Tibial nerve (tissue), 4 donors: Measurements from ENCODE around the gene TPM1. TPM values are rescaled to one million over a fixed set of nuclear protein-coding genes. Genes with fewer than 3 reads are reported as not detected.

Experiments used
- DNase-seq, 2 donors: peaks; one replicate each; pipeline ENCODE4 v3.0.0-alpha.2; 2019; ENCODE audit warnings: low spot score in 2 of 2
- H3K27ac ChIP-seq, 4 donors: fragments of 200-600 bp; sonication (generic) in 3 of 4; one replicate each; pipeline ENCODE4 v1.5.1; 2017 to 2019; ENCODE audit warnings: mild to moderate bottlenecking in 1 of 4
- H3K27me3 ChIP-seq, 2 donors: fragments of 200-600 bp; sonication (generic) in 1 of 2; one replicate each; pipeline versions ENCODE4 v1.5.1 to v1.6.0; 2017 to 2019
- H3K36me3 ChIP-seq, 3 donors: fragments of 200-600 bp; sonication (generic); one replicate each; pipeline ENCODE4 v1.5.1; 2018 to 2019
- H3K4me1 ChIP-seq, 4 donors: fragments of 200-600 bp; sonication (generic) in 3 of 4; one replicate each; pipeline ENCODE4 v1.5.1; 2017 to 2019
- H3K4me3 ChIP-seq, 4 donors: fragments of 200-600 bp; sonication (generic) in 3 of 4; one replicate each; pipeline ENCODE4 v1.5.1; 2017 to 2019; ENCODE audit warnings: mild to moderate bottlenecking in 1 of 4, moderate library complexity in 1 of 4
- H3K9me3 ChIP-seq, 4 donors: fragments of 200-600 bp; sonication (generic) in 3 of 4; one replicate each; pipeline ENCODE4 v1.5.1; 2017 to 2019
- EP300 ChIP-seq, 2 donors: sonication (generic); formaldehyde crosslinking; IDR thresholded peaks; one replicate each; pipeline ENCODE4 v1.6.1; 2017; ENCODE audit warnings: antibody characterized with exemption in 2 of 2, mild to moderate bottlenecking in 1 of 2
- POLR2A ChIP-seq, 2 donors: fragments of 450-650 bp; IDR thresholded peaks; one replicate each; pipeline ENCODE4 v1.6.1; 2017; ENCODE audit warnings: antibody characterized with exemption in 2 of 2, mild to moderate bottlenecking in 2 of 2, moderate library complexity in 2 of 2
- WGBS, 2 donors: methylation state at CpG; one replicate each; pipeline ENCODE4 v1.1.5; 2018; 5-methylcytosine and 5-hydroxymethylcytosine counted together
- total RNA-seq, 4 donors: library from RNA; depleted of rRNA; stranded (reverse); fragments of >200 nt; gene quantifications; one replicate each; pipeline ENCODE4 v1.1.0, GENCODE V29; 2016
- TF ChIP-seq, protein P1 (sequence below), 5 experiments: fragments of 200-600 bp in 3 of 5; fragments of 450-650 bp in 2 of 5; sonication (generic) in 3 of 5; IDR thresholded peaks; one replicate each; pipeline ENCODE4 v1.5.1; 2016 to 2019; ENCODE audit warnings: antibody characterized with exemption in 5 of 5, mild to moderate bottlenecking in 3 of 5, moderate library complexity in 2 of 5

The TPM1 gene
- total RNA-seq, 4 donors from 2014 or later = 311 to 468 (median 366) TPM

DNA sequence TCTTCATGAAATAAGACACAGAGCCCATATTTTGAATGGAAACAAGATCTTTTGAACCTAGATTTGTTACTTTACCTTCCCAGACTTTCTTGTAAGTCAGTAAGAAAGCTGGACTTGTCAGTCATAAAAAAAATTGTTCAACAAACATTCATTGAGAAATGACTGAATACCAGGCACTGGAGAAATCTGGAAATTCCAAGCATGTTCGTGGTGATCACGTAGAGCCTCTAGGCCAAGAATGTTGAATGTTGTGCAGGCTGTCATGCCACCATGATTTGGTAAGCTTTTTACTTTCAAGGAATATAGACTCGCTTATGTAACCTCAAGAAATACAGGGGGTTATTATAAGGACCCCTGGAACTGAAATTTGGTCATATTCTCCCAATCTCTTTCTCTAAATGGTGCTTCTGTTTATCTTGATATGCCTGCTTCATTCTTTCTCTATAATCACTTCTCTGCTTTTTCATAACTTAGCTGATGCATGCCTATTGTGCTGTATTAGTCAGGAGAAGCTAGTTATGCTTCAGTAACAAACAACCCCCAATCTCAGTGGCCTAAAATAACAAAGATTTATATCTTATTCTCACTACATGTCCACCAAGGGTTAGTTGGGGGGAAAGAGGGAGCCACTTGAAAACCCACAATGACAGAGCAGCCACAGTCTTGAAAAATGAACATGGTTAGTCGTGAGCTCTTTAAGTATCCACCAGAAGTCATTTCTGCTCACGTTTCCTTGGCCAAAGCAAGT lies 3.4 kb upstream of the TPM1 start:
- H3K27ac ChIP-seq = no peak overlapping the region

DNA sequence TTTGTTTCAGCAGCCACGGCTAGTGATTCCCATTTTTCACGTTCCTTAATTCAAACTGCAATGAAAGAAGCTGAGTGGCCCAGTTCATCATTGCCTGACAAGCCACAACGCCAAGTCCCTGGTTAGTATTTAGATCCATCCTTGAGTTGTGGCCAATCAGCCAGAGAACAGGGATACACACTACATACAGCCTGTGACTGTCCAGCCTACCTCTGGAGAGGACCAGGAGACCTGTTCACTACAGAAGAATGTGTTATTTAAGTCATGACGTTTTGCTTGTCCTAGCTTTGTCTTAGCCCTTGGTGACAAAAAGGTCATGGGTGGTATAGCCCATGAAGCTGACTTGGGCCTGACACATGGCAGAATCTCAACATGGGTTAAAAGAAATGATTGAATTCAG lies 2.7 kb upstream of the TPM1 start:
- H3K4me1 ChIP-seq = peaks cover 0 to 39% (median 15%) of the 10 kb centered on the region in 4 donors
- H3K36me3 ChIP-seq = no peaks in the 10 kb centered on the region
- H3K9me3 ChIP-seq = no peaks in the 10 kb centered on the region
- 96 to 98% methylated on average over 4 of the region's 4 CpGs for WGBS, 2 donors
- no peak overlapping the region for H3K4me3 ChIP-seq
- H3K27me3 ChIP-seq = peaks cover 0 to 40% of the 10 kb centered on the region in 2 donors
- H3K27ac ChIP-seq = no peak overlapping the region
- DNase-seq = no peak
- TF ChIP-seq EP300 (IDR thresholded peaks at IDR 0.05) (no peak), POLR2A (IDR thresholded peaks at IDR 0.05) (no peak)
- TF ChIP-seq, protein P1, sequence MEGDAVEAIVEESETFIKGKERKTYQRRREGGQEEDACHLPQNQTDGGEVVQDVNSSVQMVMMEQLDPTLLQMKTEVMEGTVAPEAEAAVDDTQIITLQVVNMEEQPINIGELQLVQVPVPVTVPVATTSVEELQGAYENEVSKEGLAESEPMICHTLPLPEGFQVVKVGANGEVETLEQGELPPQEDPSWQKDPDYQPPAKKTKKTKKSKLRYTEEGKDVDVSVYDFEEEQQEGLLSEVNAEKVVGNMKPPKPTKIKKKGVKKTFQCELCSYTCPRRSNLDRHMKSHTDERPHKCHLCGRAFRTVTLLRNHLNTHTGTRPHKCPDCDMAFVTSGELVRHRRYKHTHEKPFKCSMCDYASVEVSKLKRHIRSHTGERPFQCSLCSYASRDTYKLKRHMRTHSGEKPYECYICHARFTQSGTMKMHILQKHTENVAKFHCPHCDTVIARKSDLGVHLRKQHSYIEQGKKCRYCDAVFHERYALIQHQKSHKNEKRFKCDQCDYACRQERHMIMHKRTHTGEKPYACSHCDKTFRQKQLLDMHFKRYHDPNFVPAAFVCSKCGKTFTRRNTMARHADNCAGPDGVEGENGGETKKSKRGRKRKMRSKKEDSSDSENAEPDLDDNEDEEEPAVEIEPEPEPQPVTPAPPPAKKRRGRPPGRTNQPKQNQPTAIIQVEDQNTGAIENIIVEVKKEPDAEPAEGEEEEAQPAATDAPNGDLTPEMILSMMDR (IDR thresholded peaks at IDR 0.05) = no peak

More for the DNA sequence above, 3.4 kb upstream of the TPM1 start:
- DNase-seq = no peak
- no peaks in the 10 kb centered on the region for H3K36me3 ChIP-seq
- H3K4me3 ChIP-seq = no peak overlapping the region
- H3K27me3 ChIP-seq = peaks cover 0 to 34% of the 10 kb centered on the region in 2 donors
- peaks cover 0 to 32% (median 13%) of the 10 kb centered on the region in 4 donors for H3K4me1 ChIP-seq
- WGBS, 2 donors = 72 to 79% methylated on average over 5 of the region's 5 CpGs
- no peaks in the 10 kb centered on the region for H3K9me3 ChIP-seq
- TF ChIP-seq EP300 (IDR thresholded peaks at IDR 0.05) (no peak), POLR2A (IDR thresholded peaks at IDR 0.05) (no peak)
- TF ChIP-seq, protein P1 (IDR thresholded peaks at IDR 0.05) = no peak

DNA sequence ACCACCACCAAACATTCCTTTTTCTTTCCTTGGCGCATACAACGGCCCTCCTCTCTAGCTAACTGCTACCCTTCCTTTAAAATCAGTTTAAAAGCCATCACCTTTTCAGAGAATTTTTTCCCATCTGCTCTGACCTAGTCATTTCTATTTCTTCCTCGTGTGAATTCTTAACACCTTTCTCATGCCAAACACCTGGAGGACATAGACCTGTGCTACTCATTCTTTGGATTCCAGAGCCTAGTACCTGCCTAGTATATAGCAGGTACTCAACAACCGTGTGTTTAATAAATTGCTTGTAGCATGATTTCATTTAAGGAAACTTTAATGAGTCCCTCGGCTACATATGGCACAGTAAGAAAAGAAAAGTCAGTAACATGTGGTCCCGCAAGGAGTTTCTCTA lies 2.0 kb upstream of the TPM1 start:
- H3K4me3 ChIP-seq = no peak overlapping the region
- 88 to 90% methylated on average over 6 of the region's 6 CpGs for WGBS, 2 donors

DNA sequence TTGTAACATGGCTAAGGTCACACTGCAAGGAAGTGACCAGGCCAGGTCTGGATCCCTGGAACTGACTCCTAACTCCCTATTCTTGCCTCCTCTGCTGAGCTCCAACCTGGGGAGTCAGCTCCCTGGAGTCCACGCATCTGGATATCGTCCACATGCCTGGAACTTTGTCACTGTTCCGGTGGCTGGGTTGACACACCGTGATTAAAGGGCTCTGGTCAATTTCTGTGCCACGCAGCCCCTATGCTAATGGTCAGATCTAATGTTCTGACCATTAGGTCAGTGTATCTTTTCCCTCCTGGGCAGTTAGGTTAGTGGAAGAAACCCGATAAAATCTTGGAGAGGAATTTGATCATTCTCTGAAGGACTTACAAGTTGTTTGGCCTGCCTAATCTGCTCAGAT lies 1.6 kb upstream of the TPM1 start:
- peak overlapping the region in 3 of 4 donors; percentile 37 to 88 (median 83) for H3K27ac ChIP-seq
- 71 to 73% methylated on average over 6 of the region's 6 CpGs for WGBS, 2 donors
- peaks cover 0 to 50% of the 10 kb centered on the region in 2 donors for H3K27me3 ChIP-seq
- peaks cover 0 to 49% (median 16%) of the 10 kb centered on the region in 4 donors for H3K4me1 ChIP-seq
- no peaks in the 10 kb centered on the region for H3K36me3 ChIP-seq
- no peak overlapping the region for H3K4me3 ChIP-seq
- TF ChIP-seq EP300 (IDR thresholded peaks at IDR 0.05) (no peak), POLR2A (IDR thresholded peaks at IDR 0.05) (no peak)
- TF ChIP-seq, protein P1 (IDR thresholded peaks at IDR 0.05) = no peak
- H3K9me3 ChIP-seq = no peaks in the 10 kb centered on the region
- DNase-seq = no peak

More for the DNA sequence above, 2.0 kb upstream of the TPM1 start:
- H3K27me3 ChIP-seq = peaks cover 0 to 47% of the 10 kb centered on the region in 2 donors
- H3K36me3 ChIP-seq = no peaks in the 10 kb centered on the region
- TF ChIP-seq, protein P1 (IDR thresholded peaks at IDR 0.05) = no peak
- no peak for TF ChIP-seq EP300 (IDR thresholded peaks at IDR 0.05)
- no peak for TF ChIP-seq POLR2A (IDR thresholded peaks at IDR 0.05)
- DNase-seq = no peak
- H3K27ac ChIP-seq = peak overlapping the region in 1 of 4 donors; percentile 83
- no peaks in the 10 kb centered on the region for H3K9me3 ChIP-seq
- H3K4me1 ChIP-seq = peaks cover 0 to 44% (median 16%) of the 10 kb centered on the region in 4 donors

DNA sequence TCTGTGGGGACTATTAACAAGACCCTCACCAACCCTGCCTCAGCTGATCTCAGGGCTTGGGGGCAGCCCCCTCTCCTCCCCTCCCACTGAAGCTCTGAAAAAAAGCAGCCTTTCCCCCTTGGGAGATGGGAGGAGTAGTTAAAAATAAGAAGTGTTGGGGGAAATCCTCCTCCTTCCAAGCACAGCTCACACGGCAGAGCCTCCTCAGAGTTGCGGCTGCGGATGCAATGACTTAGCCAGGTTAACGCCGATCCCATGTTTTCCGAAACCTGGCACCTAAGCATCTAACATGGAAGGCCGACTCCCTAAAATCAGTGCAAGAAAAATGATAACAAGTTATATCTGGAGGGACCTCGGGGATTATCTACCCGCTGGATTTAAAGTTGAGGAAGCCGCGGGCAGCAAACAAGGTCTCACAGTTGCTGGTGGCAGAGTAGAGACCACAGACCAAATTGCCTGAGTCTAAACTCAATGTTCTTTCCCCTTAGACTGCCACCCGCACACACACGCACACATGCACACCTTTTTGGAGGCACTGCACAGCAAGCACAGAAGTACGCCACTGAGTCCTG lies 1.1 kb upstream of the TPM1 start:
- DNase-seq = no peak
- H3K27me3 ChIP-seq = peaks cover 0 to 50% of the 10 kb centered on the region in 2 donors
- 63 to 74% methylated on average over 14 of the region's 14 CpGs for WGBS, 2 donors
- no peaks in the 10 kb centered on the region for H3K9me3 ChIP-seq
- TF ChIP-seq, protein P1 (IDR thresholded peaks at IDR 0.05) = no peak
- TF ChIP-seq EP300 (IDR thresholded peaks at IDR 0.05) = no peak
- no peak for TF ChIP-seq POLR2A (IDR thresholded peaks at IDR 0.05)
- no peaks in the 10 kb centered on the region for H3K36me3 ChIP-seq
- H3K27ac ChIP-seq = peak overlapping the region; percentile 44 to 88 (median 84)
- peaks cover 0 to 53% (median 16%) of the 10 kb centered on the region in 4 donors for H3K4me1 ChIP-seq
- H3K4me3 ChIP-seq = peak overlapping the region; percentile 59 to 72 (median 66)
